ENCODE data around the gene SMIM5.
"Not testable (repeated sequence)": the region's sequence is repeated elsewhere in the genome, so short reads cannot be mapped to it uniquely, and the experiment has no call there.

Gene SMIM5

GRCh38 chr17:75632863-75633485 is at the start of gene SMIM5:
SMIM5 (plus strand) TSS chr17:75633434; CDS start chr17:75640202, 6,768 bp downstream.
- intact Hi-C loops (cut with micrococcal nuclease): loop anchor here (1.0 kb wide), 1 partner anchor 114 kb away; no protein-coding TSS in a partner anchor
- Mint-ChIP-seq H3K4me1 (ENCODE audit: low read depth) (peaks cover 14% of the 10 kb centered on the region), H3K9me3 (no peaks in the 10 kb centered on the region), H3K27me3 (peaks cover 5% of the 10 kb centered on the region), H3K27ac (peak within 1 kb of the TSS; percentile 7), H3K4me3 (no peak within 1 kb of the TSS), H3K36me3 (ENCODE audit: low read depth) (peaks cover 52% of the 10 kb centered on the region)

GRCh38 chr17:75584849-75585175 is 48.4 kb upstream of the SMIM5 start:
- Mint-ChIP-seq H3K4me1 (ENCODE audit: low read depth) (peaks cover 19% of the 10 kb centered on the region), H3K27ac (no peak overlapping the region), H3K36me3 (ENCODE audit: low read depth) (no peaks in the 10 kb centered on the region), H3K27me3 (peaks cover 12% of the 10 kb centered on the region), H3K4me3 (no peak overlapping the region), H3K9me3 (peaks cover 11% of the 10 kb centered on the region)
- intact Hi-C loops (cut with micrococcal nuclease): no loop called here

GRCh38 chr17:75587675-75588595 is 45.3 kb upstream of the SMIM5 start, which contains the start of gene MYO15B:
MYO15B (plus strand) TSS chr17:75587800; CDS start chr17:75588058, 258 bp downstream.
- H3K9me3 Mint-ChIP-seq: no peaks in the 10 kb centered on the region
- H3K27me3 Mint-ChIP-seq: no peaks in the 10 kb centered on the region
- peak within 1 kb of the TSS; percentile 86 for H3K4me3 Mint-ChIP-seq
- intact Hi-C loops (cut with micrococcal nuclease): loop anchor here (2.0 kb wide), 2 partner anchors 71 to 161 kb away; partner anchors contain the start of gene TSEN54
- peaks cover 29% of the 10 kb centered on the region for H3K4me1 Mint-ChIP-seq (ENCODE audit: low read depth)
- peak within 1 kb of the TSS; percentile 93 for H3K27ac Mint-ChIP-seq
- peaks cover 21% of the 10 kb centered on the region for H3K36me3 Mint-ChIP-seq (ENCODE audit: low read depth)

- no peaks in the 10 kb centered on the region for H3K27me3 Mint-ChIP-seq
- intact Hi-C loops (cut with micrococcal nuclease): loop anchor here (2.0 kb wide), 2 partner anchors 72 to 162 kb away; partner anchors contain the start of gene TSEN54
- peaks cover 21% of the 10 kb centered on the region for H3K36me3 Mint-ChIP-seq (ENCODE audit: low read depth)
- H3K9me3 Mint-ChIP-seq: no peaks in the 10 kb centered on the region
- H3K27ac Mint-ChIP-seq: peak overlapping the region; percentile 93
- H3K4me1 Mint-ChIP-seq (ENCODE audit: low read depth): peaks cover 29% of the 10 kb centered on the region
- peak overlapping the region; percentile 86 for H3K4me3 Mint-ChIP-seq
Observed at GRCh38 chr17:75588596-75589011, 44.6 kb upstream of the SMIM5 start.

DNA sequence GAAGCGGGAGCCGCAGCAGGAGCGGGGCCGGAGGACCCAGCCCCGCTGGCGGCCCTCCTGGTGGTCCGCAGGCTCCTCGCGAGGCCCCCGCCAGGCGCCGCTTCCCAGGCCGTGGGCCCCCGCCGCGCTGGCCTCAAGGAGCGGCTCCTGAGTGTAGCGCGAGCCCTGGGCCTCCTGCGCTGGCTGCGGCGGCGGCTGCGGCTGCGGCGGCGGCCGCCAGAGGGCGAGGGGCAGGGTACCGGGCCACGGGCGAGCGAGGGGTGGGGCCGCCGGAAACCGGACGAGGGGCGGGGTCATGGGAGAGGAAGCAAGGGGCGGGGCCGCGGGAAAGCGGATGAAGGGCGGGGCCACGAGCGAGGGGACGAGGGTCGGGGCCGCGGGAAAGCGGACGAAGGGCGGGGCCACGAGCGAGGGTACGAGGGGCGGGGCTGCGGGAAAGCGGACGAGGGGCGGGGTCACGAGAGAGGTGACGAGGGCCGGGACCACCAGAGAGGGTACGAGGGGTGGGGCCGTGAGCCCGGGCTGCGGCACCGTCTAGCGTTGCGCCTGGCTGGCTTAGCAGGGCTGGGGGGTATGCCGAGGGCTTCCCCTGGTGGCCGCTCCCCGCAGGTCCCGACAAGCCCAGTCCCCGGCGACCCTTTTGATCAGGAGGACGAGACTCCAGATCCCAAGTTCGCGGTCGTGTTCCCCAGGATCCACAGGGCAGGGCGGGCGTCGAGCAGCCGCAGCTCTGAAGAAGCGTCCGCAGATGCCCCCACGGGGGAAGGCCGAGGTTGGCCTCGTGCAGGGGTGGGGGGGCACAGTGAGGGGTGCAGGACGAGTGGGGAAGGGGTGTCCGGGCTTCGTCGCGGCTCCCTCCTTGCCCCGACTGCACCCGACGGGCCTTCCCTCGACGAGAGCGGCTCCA is 44.0 kb upstream of the SMIM5 start:
- peak overlapping the region; percentile 78 for H3K4me3 Mint-ChIP-seq
- H3K36me3 Mint-ChIP-seq (ENCODE audit: low read depth): peaks cover 21% of the 10 kb centered on the region
- peak overlapping the region; percentile 93 for H3K27ac Mint-ChIP-seq
- intact Hi-C loops (cut with micrococcal nuclease): loop anchor here (2.0 kb wide), 2 partner anchors 72 to 162 kb away; partner anchors contain the start of gene TSEN54
- no peaks in the 10 kb centered on the region for H3K9me3 Mint-ChIP-seq
- no peaks in the 10 kb centered on the region for H3K27me3 Mint-ChIP-seq
- H3K4me1 Mint-ChIP-seq (ENCODE audit: low read depth): peaks cover 29% of the 10 kb centered on the region

DNA sequence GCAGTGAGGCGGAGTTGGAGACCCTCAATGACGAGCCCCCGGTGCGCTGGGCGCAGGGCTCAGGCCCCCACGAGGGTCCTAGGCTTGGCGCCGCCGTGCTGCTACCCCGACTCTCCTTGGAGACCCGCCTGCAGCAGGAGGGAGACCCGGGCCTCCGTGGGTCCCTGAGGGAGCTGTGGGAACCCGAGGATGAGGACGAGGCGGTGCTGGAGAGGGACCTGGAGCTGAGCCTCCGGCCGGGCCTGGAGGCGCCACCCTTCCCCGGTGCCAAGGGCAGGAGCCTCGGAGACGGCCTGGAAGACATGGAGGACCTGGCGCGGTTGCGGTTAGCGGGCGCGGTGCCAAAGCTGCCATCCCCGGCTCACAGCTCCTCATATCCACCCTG is 43.3 kb upstream of the SMIM5 start:
- Mint-ChIP-seq H3K27ac (peak overlapping the region; percentile 93), H3K36me3 (ENCODE audit: low read depth) (peaks cover 21% of the 10 kb centered on the region)

DNA sequence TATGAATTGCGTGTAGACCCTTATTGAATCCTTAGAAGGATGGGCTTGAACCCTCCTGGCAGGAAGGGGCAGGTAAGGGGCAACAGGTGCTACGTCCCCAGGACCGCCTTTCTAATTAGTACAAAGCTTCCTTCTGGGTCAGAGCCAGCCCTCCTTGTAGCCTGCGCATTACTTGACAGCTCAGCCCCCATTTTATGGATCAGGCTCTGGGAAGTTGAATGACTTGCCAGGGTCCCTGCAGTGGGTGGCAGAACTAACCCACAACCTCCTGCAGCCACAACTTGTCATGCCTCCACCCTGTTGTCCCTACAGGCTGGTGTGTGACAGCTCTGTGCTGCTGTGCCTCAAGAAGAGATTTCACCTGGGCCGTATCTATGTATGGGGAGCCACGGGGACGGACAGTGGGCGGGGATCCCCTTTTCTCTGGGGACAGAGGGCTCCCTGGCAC is 42.9 kb upstream of the SMIM5 start:
- Mint-ChIP-seq H3K36me3 (ENCODE audit: low read depth) (peaks cover 21% of the 10 kb centered on the region), H3K9me3 (no peaks in the 10 kb centered on the region), H3K4me3 (peak overlapping the region; percentile 78), H3K27me3 (no peaks in the 10 kb centered on the region), H3K27ac (no peak overlapping the region), H3K4me1 (ENCODE audit: low read depth) (peaks cover 29% of the 10 kb centered on the region)
- intact Hi-C loops (cut with micrococcal nuclease): no loop called here

More for the DNA sequence above, 43.3 kb upstream of the SMIM5 start:
- Mint-ChIP-seq H3K9me3 (no peaks in the 10 kb centered on the region), H3K4me3 (peak overlapping the region; percentile 78), H3K4me1 (ENCODE audit: low read depth) (peaks cover 29% of the 10 kb centered on the region), H3K27me3 (no peaks in the 10 kb centered on the region)
- intact Hi-C loops (cut with micrococcal nuclease): loop anchor here (2.0 kb wide), 2 partner anchors 73 to 163 kb away; partner anchors contain the start of gene TSEN54

GRCh38 chr17:75590849-75591721 is 42.1 kb upstream of the SMIM5 start:
- peaks cover 21% of the 10 kb centered on the region for H3K36me3 Mint-ChIP-seq (ENCODE audit: low read depth)
- intact Hi-C loops (cut with micrococcal nuclease): no loop called here
- no peaks in the 10 kb centered on the region for H3K9me3 Mint-ChIP-seq
- no peak overlapping the region for H3K4me3 Mint-ChIP-seq
- no peak overlapping the region for H3K27ac Mint-ChIP-seq
- no peaks in the 10 kb centered on the region for H3K27me3 Mint-ChIP-seq
- peaks cover 29% of the 10 kb centered on the region for H3K4me1 Mint-ChIP-seq (ENCODE audit: low read depth)

DNA sequence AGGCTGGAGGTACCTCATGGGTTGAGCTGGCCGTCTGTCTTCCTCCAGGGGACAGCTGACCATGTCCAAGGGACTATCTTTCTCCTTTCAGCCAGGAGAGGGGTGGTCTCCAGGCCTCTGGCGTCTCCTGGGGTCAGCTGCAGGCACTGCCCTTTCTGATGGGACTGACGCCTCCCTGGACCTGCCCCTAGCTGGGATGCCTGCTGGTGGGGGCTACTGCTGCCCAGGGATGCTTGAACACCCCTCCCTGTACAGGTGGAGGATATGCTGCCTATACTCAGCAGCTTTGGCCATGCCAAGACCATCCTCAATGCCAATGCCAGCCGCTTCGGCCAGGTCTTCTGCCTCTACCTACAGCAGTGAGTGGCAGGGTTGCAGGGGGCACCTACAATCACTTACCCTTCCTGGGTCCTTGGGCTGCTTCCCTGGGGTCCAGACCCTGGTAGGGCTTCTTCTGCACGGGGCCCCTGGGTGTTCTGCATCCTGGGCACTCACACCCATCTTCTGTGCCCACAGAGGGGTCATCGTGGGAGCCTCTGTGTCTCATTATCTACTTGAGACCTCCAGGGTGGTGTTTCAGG is 41.4 kb upstream of the SMIM5 start:
- H3K9me3 Mint-ChIP-seq: no peaks in the 10 kb centered on the region
- H3K27ac Mint-ChIP-seq: no peak overlapping the region
- H3K27me3 Mint-ChIP-seq: no peaks in the 10 kb centered on the region
- peaks cover 29% of the 10 kb centered on the region for H3K4me1 Mint-ChIP-seq (ENCODE audit: low read depth)
- H3K4me3 Mint-ChIP-seq: no peak overlapping the region
- intact Hi-C loops (cut with micrococcal nuclease): no loop called here
- peaks cover 21% of the 10 kb centered on the region for H3K36me3 Mint-ChIP-seq (ENCODE audit: low read depth)

GRCh38 chr17:75592348-75593020 is 40.8 kb upstream of the SMIM5 start:
- H3K27ac Mint-ChIP-seq: no peak overlapping the region
- no peaks in the 10 kb centered on the region for H3K27me3 Mint-ChIP-seq
- H3K36me3 Mint-ChIP-seq (ENCODE audit: low read depth): peaks cover 21% of the 10 kb centered on the region
- H3K4me1 Mint-ChIP-seq (ENCODE audit: low read depth): peaks cover 25% of the 10 kb centered on the region
- H3K9me3 Mint-ChIP-seq: no peaks in the 10 kb centered on the region
- intact Hi-C loops (cut with micrococcal nuclease): no loop called here
- H3K4me3 Mint-ChIP-seq: no peak overlapping the region

- H3K36me3 Mint-ChIP-seq (ENCODE audit: low read depth): peaks cover 21% of the 10 kb centered on the region
- H3K4me1 Mint-ChIP-seq (ENCODE audit: low read depth): peaks cover 22% of the 10 kb centered on the region
- H3K4me3 Mint-ChIP-seq; H3K27me3 Mint-ChIP-seq; H3K9me3 Mint-ChIP-seq; intact Hi-C loops (cut with micrococcal nuclease); H3K27ac Mint-ChIP-seq: not testable (repeated sequence)
Observed at GRCh38 chr17:75593430-75593829, 39.8 kb upstream of the SMIM5 start.
